BLaER1 treated with 17β-estradiol and CSF1 and Interleukin-3, amounts not matched to agents 10 nM and 100 nM (cell line): ENCODE results near the gene PAPOLB.

Source experiments
- H3K27ac ChIP-seq, 11 experiments: shearing (Covaris generic); formaldehyde crosslinking; 2 replicates each; pipeline ENCODE4 v1.8.1; 2022
- H3K27me3 ChIP-seq, 11 experiments: shearing (Covaris generic); formaldehyde crosslinking; 2 replicates each; pipeline ENCODE4 v1.8.1; 2022
- H3K36me3 ChIP-seq, 11 experiments: shearing (Covaris generic); formaldehyde crosslinking; 2 replicates each; pipeline ENCODE4 v1.8.1; 2022
- H3K4me1 ChIP-seq, 10 experiments: shearing (Covaris generic); formaldehyde crosslinking; 2 replicates each; pipeline ENCODE4 v1.8.1; 2022
- H3K4me2 ChIP-seq, 11 experiments: shearing (Covaris generic); formaldehyde crosslinking; 2 replicates each; pipeline ENCODE4 v1.8.1; 2022
- H3K4me3 ChIP-seq, 10 experiments: shearing (Covaris generic); formaldehyde crosslinking; 2 replicates each; pipeline ENCODE4 v1.8.1; 2022
- H3K9ac ChIP-seq, 11 experiments: shearing (Covaris generic); formaldehyde crosslinking; 2 replicates each; pipeline ENCODE4 v1.8.1; 2022
- H3K9me3 ChIP-seq, 11 experiments: shearing (Covaris generic); formaldehyde crosslinking; replicated peaks in 1 of 11; 2 replicates each; pipeline ENCODE4 v1.8.1; 2022
- H4K20me1 ChIP-seq, 11 experiments: shearing (Covaris generic); formaldehyde crosslinking; 2 replicates each; pipeline ENCODE4 v1.8.1; 2022
- Cebpa-rat ChIP-seq, 11 experiments: shearing (Covaris generic); IDR thresholded peaks; 2 replicates each; pipeline ENCODE4 v1.8.1; 2022

PAPOLB gene

DNA sequence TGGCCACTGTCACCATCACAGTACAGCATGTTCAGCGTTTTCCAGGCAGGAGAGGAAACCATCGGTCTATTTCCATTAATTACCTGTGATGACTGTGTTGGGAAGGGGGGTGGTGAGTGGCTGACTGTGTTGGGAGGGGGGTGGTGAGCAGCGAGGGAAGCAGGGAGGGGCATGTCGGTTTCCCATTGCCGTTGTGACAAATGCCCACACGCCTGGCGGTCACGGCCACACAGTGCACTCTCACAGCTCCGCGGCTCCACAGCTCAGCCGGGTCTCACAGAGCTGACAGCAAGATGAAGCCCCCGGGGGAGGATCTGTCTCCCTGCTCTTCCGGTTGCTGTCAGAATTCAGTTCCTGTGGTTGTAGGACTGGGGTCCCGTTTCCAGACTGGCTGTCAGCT lies 47.4 kb downstream of the PAPOLB start:
- H3K27ac ChIP-seq: peak overlapping the region in 5 of 11 experiments; percentile 23 to 70 (median 43); a peak in 6 of 22 replicates
- peaks cover 0 to 42% (median 0%) of the 10 kb centered on the region in 11 experiments; a peak in 5 of 22 replicates for H3K27me3 ChIP-seq
- peak overlapping the region; percentile 69 to 98 (median 92) for H3K4me2 ChIP-seq
- H3K36me3 ChIP-seq: no peaks in the 10 kb centered on the region; a peak in 1 of 22 replicates
- no peak for TF ChIP-seq Cebpa-rat (IDR thresholded peaks at IDR 0.05)
- peaks cover 58 to 100% (median 96%) of the 10 kb centered on the region in 10 experiments for H3K4me1 ChIP-seq
- peak overlapping the region in 5 of 11 experiments; percentile 26 to 61 (median 34); a peak in 6 of 22 replicates for H3K9ac ChIP-seq
- H3K4me3 ChIP-seq: no peak overlapping the region
- peaks cover 0 to 13% (median 9%) of the 10 kb centered on the region in 11 experiments; a peak in 16 of 22 replicates for H3K9me3 ChIP-seq
- peaks cover 0 to 7% (median 0%) of the 10 kb centered on the region in 11 experiments; a peak in 1 of 22 replicates for H4K20me1 ChIP-seq

- H3K9ac ChIP-seq: peak overlapping the region; percentile 63 to 94 (median 88); a peak in 21 of 22 replicates
- no peaks in the 10 kb centered on the region for H4K20me1 ChIP-seq
- peak overlapping the region in 10 of 11 experiments; percentile 84 to 99 (median 96); a peak in 21 of 22 replicates for H3K27ac ChIP-seq
- no peak for TF ChIP-seq Cebpa-rat (IDR thresholded peaks at IDR 0.05)
- H3K4me1 ChIP-seq: peaks cover 51 to 93% (median 86%) of the 10 kb centered on the region in 10 experiments
- peaks cover 0 to 34% (median 0%) of the 10 kb centered on the region in 11 experiments; a peak in 4 of 22 replicates for H3K27me3 ChIP-seq
- H3K4me2 ChIP-seq: peak overlapping the region; percentile 83 to 98 (median 90)
- peaks cover 0 to 13% (median 9%) of the 10 kb centered on the region in 11 experiments; a peak in 16 of 22 replicates for H3K9me3 ChIP-seq
- H3K4me3 ChIP-seq: peak overlapping the region; percentile 28 to 65 (median 57); a peak in 19 of 20 replicates
- no peaks in the 10 kb centered on the region; a peak in 1 of 22 replicates for H3K36me3 ChIP-seq
Measured at GRCh38 chr7:4809666-4810065, 52.2 kb downstream of the PAPOLB start.

DNA sequence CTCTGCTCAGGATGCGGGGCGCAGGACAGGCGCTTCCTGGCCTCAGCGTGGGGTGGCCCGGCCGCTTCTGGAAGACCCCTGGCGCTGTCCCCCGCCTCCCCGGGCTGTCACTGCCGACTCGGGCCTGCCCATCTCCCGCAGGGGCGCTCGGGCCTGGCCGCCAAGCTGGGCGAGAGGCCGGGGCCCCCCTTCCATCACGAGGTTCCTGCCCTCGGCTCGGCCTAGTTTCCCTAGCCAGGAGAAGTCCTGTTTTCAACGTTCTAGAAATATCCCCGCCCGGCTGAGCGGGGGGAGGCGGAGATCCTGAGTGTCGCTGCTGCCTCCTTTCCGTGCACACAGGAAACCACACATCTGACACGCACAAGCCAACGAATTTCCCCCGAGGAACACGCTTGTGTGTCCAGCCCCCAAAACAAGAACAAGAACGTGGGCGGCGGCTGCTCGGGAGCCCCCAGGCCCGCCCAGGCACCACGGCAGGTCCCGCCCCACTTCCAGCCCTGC lies 52.7 kb downstream of the PAPOLB start:
- Histone ChIP-seq H3K9ac (peak overlapping the region; percentile 63 to 94 (median 88); a peak in 21 of 22 replicates), H3K27ac (peak overlapping the region; percentile 59 to 99 (median 96); a peak in 21 of 22 replicates), H3K4me1 (peaks cover 46 to 88% (median 81%) of the 10 kb centered on the region in 10 experiments), H3K4me3 (peak overlapping the region; percentile 28 to 65 (median 57)), H3K4me2 (peak overlapping the region; percentile 83 to 98 (median 90)), H4K20me1 (no peaks in the 10 kb centered on the region), H3K36me3 (no peaks in the 10 kb centered on the region; a peak in 1 of 22 replicates), H3K27me3 (peaks cover 0 to 31% (median 0%) of the 10 kb centered on the region in 11 experiments; a peak in 4 of 22 replicates), H3K9me3 (peaks cover 0 to 13% (median 9%) of the 10 kb centered on the region in 11 experiments; a peak in 16 of 22 replicates)
- no peak for TF ChIP-seq Cebpa-rat (IDR thresholded peaks at IDR 0.05)

DNA sequence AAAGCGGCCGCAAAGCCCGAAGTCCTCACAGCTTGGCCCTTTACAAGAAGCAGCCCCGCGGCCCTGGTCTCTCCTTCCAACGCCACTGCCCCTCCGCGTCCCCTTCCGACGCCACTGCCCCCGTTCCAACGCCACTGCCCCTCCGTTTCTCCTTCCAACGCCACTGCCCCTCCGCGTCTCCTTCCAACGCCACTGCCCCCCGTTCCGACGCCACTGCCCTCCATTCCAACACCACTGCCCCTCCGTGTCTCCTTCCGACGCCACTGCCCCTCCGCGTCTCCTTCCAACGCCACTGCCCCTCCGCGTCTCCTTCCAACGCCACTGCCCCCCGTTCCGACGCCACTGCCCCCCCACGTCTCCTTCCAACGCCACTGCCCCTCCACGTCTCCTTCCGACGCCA lies 53.3 kb downstream of the PAPOLB start:
- Histone ChIP-seq H3K9me3 (peaks cover 0 to 13% (median 9%) of the 10 kb centered on the region in 11 experiments; a peak in 16 of 22 replicates), H3K9ac (peak overlapping the region; percentile 63 to 94 (median 88); a peak in 21 of 22 replicates), H3K27me3 (peaks cover 0 to 25% (median 0%) of the 10 kb centered on the region in 11 experiments; a peak in 4 of 22 replicates), H4K20me1 (no peaks in the 10 kb centered on the region), H3K4me2 (peak overlapping the region; percentile 83 to 98 (median 90)), H3K4me3 (peak overlapping the region in 9 of 10 experiments; percentile 45 to 65 (median 57); a peak in 17 of 20 replicates), H3K36me3 (no peaks in the 10 kb centered on the region; a peak in 1 of 22 replicates), H3K4me1 (peaks cover 40 to 86% (median 79%) of the 10 kb centered on the region in 10 experiments), H3K27ac (peak overlapping the region; percentile 59 to 99 (median 96); a peak in 21 of 22 replicates)
- TF ChIP-seq Cebpa-rat (IDR thresholded peaks at IDR 0.05): no peak

- no peak for TF ChIP-seq Cebpa-rat (IDR thresholded peaks at IDR 0.05)
- Histone ChIP-seq H3K27me3 (peaks cover 0 to 20% (median 0%) of the 10 kb centered on the region in 11 experiments; a peak in 4 of 22 replicates), H3K36me3 (no peaks in the 10 kb centered on the region; a peak in 1 of 22 replicates), H4K20me1 (no peaks in the 10 kb centered on the region), H3K4me1 (peaks cover 34 to 86% (median 75%) of the 10 kb centered on the region in 10 experiments), H3K27ac (peak overlapping the region; percentile 59 to 99 (median 96); a peak in 20 of 22 replicates), H3K9me3 (peaks cover 0 to 13% (median 8%) of the 10 kb centered on the region in 11 experiments; a peak in 16 of 22 replicates), H3K9ac (peak overlapping the region; percentile 63 to 94 (median 88); a peak in 21 of 22 replicates), H3K4me2 (peak overlapping the region; percentile 83 to 98 (median 90)), H3K4me3 (peak overlapping the region in 8 of 10 experiments; percentile 56 to 65 (median 58); a peak in 15 of 20 replicates)
Measured at GRCh38 chr7:4808026-4808425, 53.8 kb downstream of the PAPOLB start.
